ENCODE data around the gene TRIM9.

Gene TRIM9

GRCh38 chr14:51093371-51094281 is 1.3 kb downstream of the TRIM9 start:
- peak; percentile 28 for DNase-seq (ENCODE audit: low spot score)

- no peak for DNase-seq (ENCODE audit: low spot score)
Observed at GRCh38 chr14:51092965-51093364, 1.9 kb downstream of the TRIM9 start.

DNA sequence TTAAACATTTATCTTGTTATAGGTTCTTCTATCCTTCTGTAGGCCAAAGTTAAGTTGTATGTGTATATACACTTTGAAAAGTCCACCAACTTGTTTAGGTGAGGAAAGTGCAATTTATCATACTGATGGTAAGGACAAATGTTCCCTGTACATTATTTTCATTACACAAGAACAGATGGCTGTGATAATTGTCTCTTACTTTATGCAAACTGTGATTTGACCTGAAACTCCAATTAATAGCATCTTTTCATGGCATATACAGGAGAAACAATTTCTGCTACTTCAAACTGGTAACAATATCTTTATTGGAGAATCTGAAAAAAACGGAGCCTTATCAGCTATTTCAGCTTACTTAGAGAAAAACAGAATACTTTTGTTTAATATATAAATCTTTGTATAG is 5.6 kb downstream of the TRIM9 start:
- DNase-seq (ENCODE audit: low spot score) = no peak

- DNase-seq (ENCODE audit: low spot score) = peak; percentile 62
Observed at GRCh38 chr14:51087031-51087441, 7.9 kb downstream of the TRIM9 start.

DNA sequence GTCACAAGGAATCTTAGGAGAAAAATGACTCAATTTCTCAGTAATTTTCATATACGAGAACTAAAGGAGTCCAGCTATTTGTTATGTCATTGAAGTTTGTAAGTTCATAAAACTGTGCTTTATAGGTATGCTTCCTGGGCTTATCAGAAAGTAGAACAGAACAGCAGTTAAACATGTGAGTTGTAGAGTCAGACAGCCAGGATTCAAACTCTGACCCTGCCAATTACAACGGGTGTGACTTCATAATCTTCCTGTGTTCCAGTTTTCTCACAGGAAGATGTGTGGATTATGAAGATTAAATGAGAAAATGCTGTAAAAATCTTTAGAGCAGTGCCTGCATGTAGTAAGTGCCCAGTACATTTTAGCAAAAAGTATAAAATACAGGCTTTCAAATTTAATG is 8.9 kb downstream of the TRIM9 start:
- no peak for DNase-seq (ENCODE audit: low spot score)

DNA sequence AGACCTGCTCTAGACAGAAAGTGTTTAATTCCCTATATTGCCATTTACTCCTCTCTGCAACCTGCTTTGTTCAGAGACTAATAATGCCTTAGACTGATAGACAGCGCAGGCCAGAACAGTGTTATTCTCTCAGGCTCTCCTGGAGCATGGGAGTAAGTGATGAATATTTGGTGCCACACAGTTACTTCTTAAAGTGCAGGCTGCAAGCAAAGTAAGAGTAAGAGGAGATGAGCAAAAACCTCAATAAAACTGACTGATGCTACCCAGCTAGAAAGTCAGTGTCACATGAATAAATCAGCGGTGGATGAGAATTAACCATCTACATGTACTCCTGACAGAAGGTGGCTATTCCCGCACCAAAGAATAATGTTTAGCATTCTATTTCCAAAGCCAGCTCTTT is 9.9 kb downstream of the TRIM9 start:
- DNase-seq (ENCODE audit: low spot score) = no peak

DNA sequence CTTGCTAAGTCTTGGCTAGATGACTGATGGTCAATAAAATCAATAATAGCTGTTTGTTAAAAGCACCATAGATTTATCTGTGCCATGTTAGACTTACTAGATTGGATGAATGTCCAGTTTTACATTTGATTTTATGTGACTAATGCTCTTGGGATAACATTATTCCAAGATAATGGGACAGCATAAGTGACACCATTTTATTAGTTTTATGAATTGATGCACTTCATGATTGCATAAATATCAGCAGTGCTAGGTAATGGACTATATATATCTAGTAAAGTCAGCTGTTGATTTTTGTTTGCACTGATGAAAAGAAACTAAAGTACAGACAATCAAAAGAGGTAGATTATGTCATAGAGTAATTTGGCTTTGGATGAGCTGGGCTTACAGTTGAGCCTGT is 10.4 kb downstream of the TRIM9 start:
- no peak for DNase-seq (ENCODE audit: low spot score)

DNA sequence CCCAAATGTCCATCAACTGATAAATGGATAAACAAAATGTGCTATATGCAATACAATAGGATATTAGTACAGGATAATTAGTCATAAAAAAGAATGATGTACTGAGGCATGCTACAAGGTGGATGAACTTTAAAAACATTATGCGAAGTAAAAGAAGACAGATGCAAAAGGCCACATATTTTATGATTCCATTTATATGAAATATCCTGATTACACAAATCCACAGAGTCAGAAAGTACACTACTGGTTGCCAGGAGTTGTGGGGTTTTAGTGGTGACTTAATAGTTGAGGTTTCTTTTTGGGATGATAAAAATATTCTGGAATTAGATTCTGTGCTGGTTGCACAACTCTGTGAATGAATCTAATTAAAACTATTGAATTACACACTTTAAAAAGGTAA is 12.6 kb downstream of the TRIM9 start:
- DNase-seq (ENCODE audit: low spot score) = no peak

DNA sequence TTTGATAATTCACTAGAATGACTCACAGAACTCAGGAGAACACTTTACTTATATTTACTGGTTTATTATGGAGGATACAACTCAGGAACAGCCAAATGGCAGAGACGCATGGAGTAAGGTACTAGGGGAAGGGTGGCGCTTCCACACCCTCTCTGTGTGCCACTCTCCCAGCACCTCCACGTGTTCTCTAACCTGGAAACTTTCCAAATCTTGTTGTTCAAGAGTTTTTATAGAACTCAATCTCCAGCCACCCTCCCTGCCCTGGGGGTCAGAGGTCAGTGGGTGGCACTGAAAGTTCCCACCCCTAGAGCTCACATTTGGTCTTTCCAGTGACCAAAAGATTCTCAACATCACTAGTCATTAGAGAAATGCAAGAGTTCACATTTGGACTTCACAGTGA is 13.2 kb downstream of the TRIM9 start:
- DNase-seq (ENCODE audit: low spot score) = no peak

- no peak for DNase-seq (ENCODE audit: low spot score)
Observed at GRCh38 chr14:51081209-51081608, 13.7 kb downstream of the TRIM9 start.

DNA sequence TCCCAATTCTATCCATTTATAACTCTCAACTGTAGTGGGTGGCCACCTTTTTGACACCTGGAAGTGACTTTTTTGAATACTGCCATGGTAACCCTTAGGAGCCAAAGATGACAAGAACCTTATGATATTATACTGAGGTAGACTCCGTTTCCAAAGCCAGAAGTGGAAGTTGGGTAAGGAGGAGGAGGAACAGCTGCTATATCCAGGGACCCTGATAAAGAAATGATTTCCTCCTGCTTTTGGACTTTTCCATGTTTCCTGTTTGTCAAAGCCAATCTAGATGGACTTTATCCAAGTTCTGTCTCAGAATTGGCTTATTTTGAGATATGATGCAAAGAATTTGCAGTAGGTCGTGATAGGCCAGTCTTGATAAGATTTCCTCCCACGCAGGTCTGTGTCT is 14.3 kb downstream of the TRIM9 start:
- no peak for DNase-seq (ENCODE audit: low spot score)

GRCh38 chr14:51079489-51079888 is 15.4 kb downstream of the TRIM9 start:
- peak; percentile 56 for DNase-seq (ENCODE audit: low spot score)

GRCh38 chr14:51079085-51079484 is 15.8 kb downstream of the TRIM9 start:
- peak; percentile 6 for DNase-seq (ENCODE audit: low spot score)

GRCh38 chr14:51074701-51075385 is 20.1 kb downstream of the TRIM9 start:
- no peak for DNase-seq (ENCODE audit: low spot score)

DNA sequence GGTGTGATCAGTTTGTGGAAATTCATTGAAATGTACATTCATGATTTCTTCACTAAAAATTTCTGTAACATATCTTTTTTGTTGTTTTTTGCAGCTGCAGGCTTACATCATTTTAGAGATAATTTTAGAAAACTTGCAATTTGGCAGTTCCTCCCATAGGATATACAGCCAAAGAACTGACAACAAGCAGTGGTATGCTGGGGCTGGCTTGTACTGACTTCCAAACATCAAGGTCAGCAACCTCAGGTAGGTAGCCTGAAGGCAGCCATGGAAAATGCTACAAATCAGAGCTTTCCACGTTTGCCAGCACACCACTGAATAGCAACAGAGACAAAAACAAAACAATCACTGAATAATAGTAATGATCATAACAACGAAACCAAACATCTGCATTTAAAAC is 21.2 kb downstream of the TRIM9 start:
- no peak for DNase-seq (ENCODE audit: low spot score)

- no peak for DNase-seq (ENCODE audit: low spot score)
Observed at GRCh38 chr14:51072976-51073375, 21.9 kb downstream of the TRIM9 start.

DNA sequence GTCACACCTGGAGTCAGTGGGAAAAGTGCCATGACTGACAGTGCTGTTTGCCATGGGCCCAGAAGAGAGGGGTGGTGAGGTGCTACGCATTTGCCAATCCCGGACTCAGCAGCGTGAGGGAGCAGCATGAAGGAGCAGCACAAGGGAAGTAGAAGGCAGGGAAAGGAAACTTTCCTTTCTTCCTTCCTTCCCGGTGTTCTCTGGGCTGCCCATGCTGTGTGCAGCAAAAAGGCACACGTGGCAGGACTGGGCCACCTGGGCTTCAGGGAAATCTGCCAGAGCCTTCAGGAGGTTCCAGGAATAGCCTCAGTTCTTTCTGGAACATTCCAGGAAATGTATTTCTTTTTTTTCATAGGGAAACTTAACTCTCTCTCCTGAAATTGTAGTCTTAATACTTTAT is 23.0 kb downstream of the TRIM9 start:
- no peak for DNase-seq (ENCODE audit: low spot score)

DNA sequence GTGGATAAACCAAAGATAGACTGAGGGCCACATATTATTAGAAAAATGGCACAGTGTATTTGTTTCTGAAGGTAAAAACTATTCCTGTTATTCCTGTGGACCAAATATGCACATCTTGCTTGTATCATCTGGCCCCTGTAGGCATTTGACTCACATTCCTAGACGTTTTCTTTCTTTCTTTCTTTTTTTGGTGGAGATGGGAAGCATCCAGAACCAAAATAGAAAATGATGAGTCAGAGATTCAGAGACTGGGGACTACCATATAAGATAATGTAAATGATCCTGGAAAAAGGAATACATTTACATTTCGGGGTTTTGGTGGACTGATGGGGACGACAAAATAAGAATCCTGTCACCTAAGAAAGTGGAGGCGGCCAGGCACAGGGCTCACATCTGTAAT is 24.2 kb downstream of the TRIM9 start:
- no peak for DNase-seq (ENCODE audit: low spot score)

GRCh38 chr14:51069055-51069454 is 25.9 kb downstream of the TRIM9 start:
- peak; percentile 17 for DNase-seq (ENCODE audit: low spot score)

DNA sequence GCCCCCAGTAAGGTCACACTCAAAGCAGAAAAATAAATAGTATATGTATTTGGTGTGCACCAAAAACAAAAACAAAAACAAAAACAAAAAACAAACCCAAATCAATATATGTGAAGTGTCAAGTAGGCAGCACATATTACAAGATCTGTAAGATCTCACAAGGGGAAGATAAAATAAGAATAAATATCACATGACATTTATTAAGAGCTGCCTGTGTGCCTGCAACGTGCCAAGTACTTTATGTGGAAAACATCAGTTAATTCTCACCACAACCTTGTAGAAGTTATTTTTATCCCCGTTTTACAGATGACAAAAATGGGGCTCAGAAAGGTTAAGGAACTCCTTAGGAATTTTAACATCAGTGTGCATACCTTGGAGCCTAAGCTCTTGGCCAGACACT is 26.6 kb downstream of the TRIM9 start:
- DNase-seq (ENCODE audit: low spot score) = no peak

DNA sequence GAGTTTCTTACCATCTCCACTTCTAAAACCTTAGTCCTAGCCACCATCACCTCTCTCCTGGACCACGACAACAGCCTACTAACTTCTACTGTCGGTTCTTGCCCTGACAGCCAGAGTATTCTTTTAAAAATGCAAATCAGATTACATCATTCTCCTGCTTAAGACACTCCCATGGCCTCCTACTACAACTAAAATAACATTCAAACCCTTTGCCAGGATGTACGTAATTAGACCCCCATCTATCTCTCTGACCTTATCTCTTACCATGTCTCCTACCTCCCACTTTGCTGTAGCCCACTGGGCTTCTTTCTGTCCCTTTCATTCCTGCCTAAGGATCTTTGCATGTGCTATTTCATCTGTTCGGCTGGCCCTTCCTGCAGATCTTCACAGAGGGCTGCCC is 27.6 kb downstream of the TRIM9 start:
- DNase-seq (ENCODE audit: low spot score) = no peak

GRCh38 chr14:51066576-51066975 is 28.3 kb downstream of the TRIM9 start:
- DNase-seq (ENCODE audit: low spot score) = no peak

DNA sequence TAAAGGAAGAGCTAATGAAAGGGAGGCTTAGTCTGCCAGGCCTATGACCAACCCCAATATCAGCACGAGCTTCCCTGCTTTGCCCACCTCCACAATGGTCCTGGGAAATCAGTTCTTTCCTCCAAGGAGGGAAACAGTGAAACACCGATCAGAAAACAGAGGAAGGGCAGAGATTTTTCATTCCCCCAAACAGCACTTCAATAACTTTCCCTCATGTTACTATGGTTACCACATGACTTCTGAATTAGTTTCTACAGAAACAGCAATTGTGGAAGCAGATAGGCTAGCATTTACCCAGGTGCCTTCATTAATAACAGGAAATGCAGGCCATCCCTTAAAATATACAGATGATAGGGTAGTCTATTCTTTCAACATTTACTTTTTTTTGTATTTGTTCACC is 35.9 kb downstream of the TRIM9 start:
- no peak for DNase-seq (ENCODE audit: low spot score)

DNA sequence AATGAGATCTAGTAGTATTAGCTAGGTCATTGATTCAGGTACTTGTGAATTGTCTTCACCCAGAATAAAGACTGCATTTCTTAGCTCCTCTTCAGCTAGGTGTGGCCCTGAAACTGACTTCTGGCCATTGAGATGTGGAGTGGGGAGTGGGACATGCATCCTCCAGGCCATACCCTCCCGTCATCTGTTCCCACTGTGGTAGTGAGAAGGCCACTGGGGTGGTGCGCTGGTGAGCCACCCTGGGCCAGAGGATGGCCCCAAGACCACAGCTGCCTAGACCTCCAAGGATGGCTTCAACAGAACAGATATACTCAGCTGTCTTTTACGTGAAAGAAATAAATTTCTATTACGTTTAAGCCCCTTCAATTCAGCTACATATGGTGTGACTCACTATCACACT is 36.5 kb downstream of the TRIM9 start:
- DNase-seq (ENCODE audit: low spot score) = no peak

Measured in kidney tubule cell (primary cell).